Tibial nerve (tissue), 4 donors: Measurements from ENCODE around the gene NT5C3B. TPM values are rescaled to one million over a fixed set of nuclear protein-coding genes. Genes with fewer than 3 reads are reported as not detected.

Source experiments
- DNase-seq, 2 donors: peaks; one replicate each; pipeline ENCODE4 v3.0.0-alpha.2; 2019; ENCODE audit warnings: low spot score in 2 of 2
- H3K27ac ChIP-seq, 4 donors: fragments of 200-600 bp; sonication (generic) in 3 of 4; one replicate each; pipeline ENCODE4 v1.5.1; 2017 to 2019; ENCODE audit warnings: mild to moderate bottlenecking in 1 of 4
- H3K27me3 ChIP-seq, 2 donors: fragments of 200-600 bp; sonication (generic) in 1 of 2; one replicate each; pipeline versions ENCODE4 v1.5.1 to v1.6.0; 2017 to 2019
- H3K36me3 ChIP-seq, 3 donors: fragments of 200-600 bp; sonication (generic); one replicate each; pipeline ENCODE4 v1.5.1; 2018 to 2019
- H3K4me1 ChIP-seq, 4 donors: fragments of 200-600 bp; sonication (generic) in 3 of 4; one replicate each; pipeline ENCODE4 v1.5.1; 2017 to 2019
- H3K4me3 ChIP-seq, 4 donors: fragments of 200-600 bp; sonication (generic) in 3 of 4; one replicate each; pipeline ENCODE4 v1.5.1; 2017 to 2019; ENCODE audit warnings: mild to moderate bottlenecking in 1 of 4, moderate library complexity in 1 of 4
- H3K9me3 ChIP-seq, 4 donors: fragments of 200-600 bp; sonication (generic) in 3 of 4; one replicate each; pipeline ENCODE4 v1.5.1; 2017 to 2019
- EP300 ChIP-seq, 2 donors: sonication (generic); formaldehyde crosslinking; IDR thresholded peaks; one replicate each; pipeline ENCODE4 v1.6.1; 2017; ENCODE audit warnings: antibody characterized with exemption in 2 of 2, mild to moderate bottlenecking in 1 of 2
- POLR2A ChIP-seq, 2 donors: fragments of 450-650 bp; IDR thresholded peaks; one replicate each; pipeline ENCODE4 v1.6.1; 2017; ENCODE audit warnings: antibody characterized with exemption in 2 of 2, mild to moderate bottlenecking in 2 of 2, moderate library complexity in 2 of 2
- WGBS, 2 donors: methylation state at CpG; one replicate each; pipeline ENCODE4 v1.1.5; 2018; 5-methylcytosine and 5-hydroxymethylcytosine counted together
- total RNA-seq, 4 donors: library from RNA; depleted of rRNA; stranded (reverse); fragments of >200 nt; gene quantifications; one replicate each; pipeline ENCODE4 v1.1.0, GENCODE V29; 2016
- TF ChIP-seq, protein P1 (sequence below), 5 experiments: fragments of 200-600 bp in 3 of 5; fragments of 450-650 bp in 2 of 5; sonication (generic) in 3 of 5; IDR thresholded peaks; one replicate each; pipeline ENCODE4 v1.5.1; 2016 to 2019; ENCODE audit warnings: antibody characterized with exemption in 5 of 5, mild to moderate bottlenecking in 3 of 5, moderate library complexity in 2 of 5

NT5C3B gene
- total RNA-seq, 4 donors from 2014 or later, result 31.0 to 77.1 (median 33.0) TPM

DNA sequence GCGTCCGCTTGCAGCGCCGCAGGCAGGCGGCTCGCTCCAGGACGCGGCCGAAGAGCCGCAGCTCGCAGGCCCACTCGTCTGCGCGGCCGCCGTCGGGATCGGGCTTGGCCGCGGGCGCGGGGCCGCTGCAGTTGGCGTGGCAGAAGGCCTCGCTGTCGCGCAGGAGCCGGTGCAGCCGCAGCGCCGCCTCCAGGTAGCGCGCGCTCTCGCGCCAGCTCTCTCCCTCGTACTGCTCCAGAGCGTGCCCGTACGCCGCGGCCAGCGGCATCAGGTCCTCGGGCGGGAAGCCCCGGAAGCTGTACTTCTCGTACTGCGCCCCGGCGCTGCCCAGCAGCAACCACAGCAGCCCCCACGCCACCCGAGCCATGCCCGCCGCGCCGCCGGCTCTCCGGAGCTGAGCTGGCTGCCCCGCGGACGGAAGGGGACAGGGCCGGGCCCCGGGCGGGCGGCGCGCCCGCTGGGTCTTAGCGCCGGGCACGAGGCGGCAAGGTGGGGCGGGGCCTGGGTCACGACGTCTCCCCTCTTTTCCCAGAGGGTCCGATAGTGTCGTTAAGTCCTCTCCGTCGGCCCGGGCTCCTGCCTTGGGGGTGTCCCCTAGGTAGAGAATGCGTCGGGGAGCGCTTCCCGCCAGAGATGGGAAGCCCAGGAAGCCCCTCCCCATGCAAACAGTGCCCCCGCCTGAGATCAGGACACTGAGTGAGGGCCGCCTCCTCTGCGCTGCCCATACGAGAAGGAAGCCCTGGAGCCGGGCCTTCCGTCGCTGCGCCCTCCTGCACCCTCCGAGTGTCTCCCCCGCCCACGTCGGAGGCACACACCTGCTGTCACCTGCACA is 24.3 kb downstream of the NT5C3B start, which contains the start of gene P3H4:
TSS of gene P3H4 (minus strand) at position 401 of the 832 bp plus-strand sequence. CDS start at position 367, 34 bp downstream.
- Histone ChIP-seq H3K4me1 (peaks cover 0 to 45% (median 22%) of the 10 kb centered on the region in 4 donors), H3K27ac (peak within 1 kb of the TSS; percentile 53 to 84 (median 75)), H3K4me3 (peak within 1 kb of the TSS; percentile 74 to 86 (median 84)), H3K36me3 (peaks cover 0 to 12% (median 0%) of the 10 kb centered on the region in 3 donors), H3K9me3 (no peaks in the 10 kb centered on the region), H3K27me3 (no peaks in the 10 kb centered on the region)
- TF ChIP-seq EP300 (IDR thresholded peaks at IDR 0.05), result peak in 1 of 2 donors; percentile 29
- no peak for TF ChIP-seq POLR2A (IDR thresholded peaks at IDR 0.05)
- TF ChIP-seq, protein P1, sequence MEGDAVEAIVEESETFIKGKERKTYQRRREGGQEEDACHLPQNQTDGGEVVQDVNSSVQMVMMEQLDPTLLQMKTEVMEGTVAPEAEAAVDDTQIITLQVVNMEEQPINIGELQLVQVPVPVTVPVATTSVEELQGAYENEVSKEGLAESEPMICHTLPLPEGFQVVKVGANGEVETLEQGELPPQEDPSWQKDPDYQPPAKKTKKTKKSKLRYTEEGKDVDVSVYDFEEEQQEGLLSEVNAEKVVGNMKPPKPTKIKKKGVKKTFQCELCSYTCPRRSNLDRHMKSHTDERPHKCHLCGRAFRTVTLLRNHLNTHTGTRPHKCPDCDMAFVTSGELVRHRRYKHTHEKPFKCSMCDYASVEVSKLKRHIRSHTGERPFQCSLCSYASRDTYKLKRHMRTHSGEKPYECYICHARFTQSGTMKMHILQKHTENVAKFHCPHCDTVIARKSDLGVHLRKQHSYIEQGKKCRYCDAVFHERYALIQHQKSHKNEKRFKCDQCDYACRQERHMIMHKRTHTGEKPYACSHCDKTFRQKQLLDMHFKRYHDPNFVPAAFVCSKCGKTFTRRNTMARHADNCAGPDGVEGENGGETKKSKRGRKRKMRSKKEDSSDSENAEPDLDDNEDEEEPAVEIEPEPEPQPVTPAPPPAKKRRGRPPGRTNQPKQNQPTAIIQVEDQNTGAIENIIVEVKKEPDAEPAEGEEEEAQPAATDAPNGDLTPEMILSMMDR (IDR thresholded peaks at IDR 0.05), result peak; percentile 71 to 94 (median 85)
- WGBS, 2 donors, result 1% methylated on average over 28 to 30 of the region's 96 CpGs
- peak; percentile 58 to 60 for DNase-seq

DNA sequence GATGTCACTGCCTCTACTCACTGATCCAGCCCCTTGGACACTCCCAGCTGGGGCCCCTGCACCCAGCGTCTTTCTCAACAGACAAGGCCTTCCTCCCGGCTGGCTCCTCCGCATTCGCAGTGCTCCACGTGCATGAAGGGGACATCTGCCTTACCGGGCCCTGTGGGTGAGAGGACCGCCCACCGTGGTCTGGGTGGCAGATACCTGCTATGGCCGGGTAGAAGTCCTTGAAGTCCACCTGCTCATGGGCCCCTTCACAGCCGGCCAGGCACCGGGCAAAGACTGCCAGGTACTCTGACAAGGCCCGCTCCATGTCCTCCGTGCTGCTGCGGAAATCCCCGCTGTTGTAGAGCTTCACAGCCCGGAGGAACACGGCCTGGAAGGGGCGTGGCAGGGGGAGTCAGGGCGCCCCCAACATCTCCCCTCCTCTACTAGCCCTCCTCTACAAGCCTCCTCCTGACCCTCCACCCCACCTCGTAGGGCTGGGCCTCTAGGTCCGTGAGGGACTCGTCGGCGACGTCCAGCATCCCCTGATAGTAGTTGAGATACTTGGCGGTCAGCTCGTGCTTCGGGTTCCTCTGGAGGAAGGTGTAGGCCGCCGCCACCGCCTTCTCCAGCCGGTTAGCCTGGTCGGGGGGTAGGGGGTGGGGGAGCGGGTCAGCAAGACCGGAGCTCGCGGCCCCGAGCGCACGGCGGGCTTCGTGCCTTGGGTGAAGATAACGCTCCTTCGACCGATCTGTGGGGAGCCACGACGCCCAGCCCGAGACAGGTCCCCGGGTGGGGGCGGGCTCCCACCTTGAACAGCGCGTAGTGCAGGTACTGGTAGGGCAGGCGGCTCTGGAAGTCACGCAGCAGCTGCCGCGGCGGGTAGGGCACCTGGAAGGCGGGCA is 25.1 kb downstream of the NT5C3B start:
- no peak for DNase-seq
- peaks cover 0 to 45% (median 22%) of the 10 kb centered on the region in 4 donors for H3K4me1 ChIP-seq
- H3K27ac ChIP-seq, result peak overlapping the region; percentile 2 to 84 (median 75)
- peak overlapping the region; percentile 74 to 86 (median 84) for H3K4me3 ChIP-seq
- no peaks in the 10 kb centered on the region for H3K27me3 ChIP-seq
- H3K9me3 ChIP-seq, result no peaks in the 10 kb centered on the region
- WGBS, 2 donors, result 28 to 70% methylated on average over 19 to 48 of the region's 58 CpGs
- no peak for TF ChIP-seq EP300 (IDR thresholded peaks at IDR 0.05)
- no peak for TF ChIP-seq POLR2A (IDR thresholded peaks at IDR 0.05)
- TF ChIP-seq, protein P1 (IDR thresholded peaks at IDR 0.05), result no peak
- peaks cover 0 to 19% (median 0%) of the 10 kb centered on the region in 3 donors for H3K36me3 ChIP-seq

DNA sequence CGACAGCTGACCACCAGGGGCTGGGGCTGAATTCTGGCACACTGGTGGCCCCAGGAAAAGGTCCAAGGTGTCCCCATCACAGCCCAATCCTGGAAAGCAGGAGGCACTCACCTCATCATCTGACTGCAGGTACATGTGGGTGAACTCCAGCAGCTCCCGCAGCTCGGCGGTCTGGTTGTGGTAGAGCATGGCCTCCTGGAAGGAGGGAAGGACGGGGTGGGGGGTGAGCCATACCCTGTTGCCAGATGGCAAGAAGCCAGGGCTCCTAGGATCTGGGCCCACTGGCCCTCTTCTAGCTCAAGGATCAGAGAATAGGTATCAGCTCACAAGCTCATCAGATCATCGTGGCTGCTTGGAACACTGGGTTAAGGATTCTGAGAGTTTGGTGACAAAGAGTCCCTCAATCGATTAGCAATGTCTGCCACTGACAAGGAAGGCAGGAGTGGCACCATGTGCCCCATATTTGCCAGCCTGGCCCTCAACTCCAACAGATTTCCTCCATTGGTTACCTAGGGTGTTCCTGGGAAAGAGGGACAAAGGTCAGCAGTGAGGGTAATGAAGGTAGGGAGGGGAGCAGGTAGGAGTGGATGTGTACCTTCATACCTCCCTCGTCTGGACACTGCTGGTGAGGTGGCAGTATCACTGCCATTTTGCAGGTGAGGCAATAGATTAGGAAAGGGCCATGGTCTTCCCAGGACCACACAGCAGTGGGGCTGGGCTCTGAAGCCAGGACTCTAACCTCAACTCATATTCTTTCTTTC is 29.2 kb downstream of the NT5C3B start:
- Histone ChIP-seq H3K4me3 (no peak overlapping the region), H3K27me3 (no peaks in the 10 kb centered on the region), H3K4me1 (peaks cover 0 to 25% (median 16%) of the 10 kb centered on the region in 4 donors), H3K9me3 (no peaks in the 10 kb centered on the region), H3K36me3 (peaks cover 0 to 42% (median 0%) of the 10 kb centered on the region in 3 donors), H3K27ac (no peak overlapping the region)
- no peak for DNase-seq
- 83 to 84% methylated on average over 8 of the region's 8 CpGs for WGBS, 2 donors
- TF ChIP-seq POLR2A (IDR thresholded peaks at IDR 0.05), result no peak
- TF ChIP-seq EP300 (IDR thresholded peaks at IDR 0.05), result no peak
- TF ChIP-seq, protein P1 (IDR thresholded peaks at IDR 0.05), result no peak

DNA sequence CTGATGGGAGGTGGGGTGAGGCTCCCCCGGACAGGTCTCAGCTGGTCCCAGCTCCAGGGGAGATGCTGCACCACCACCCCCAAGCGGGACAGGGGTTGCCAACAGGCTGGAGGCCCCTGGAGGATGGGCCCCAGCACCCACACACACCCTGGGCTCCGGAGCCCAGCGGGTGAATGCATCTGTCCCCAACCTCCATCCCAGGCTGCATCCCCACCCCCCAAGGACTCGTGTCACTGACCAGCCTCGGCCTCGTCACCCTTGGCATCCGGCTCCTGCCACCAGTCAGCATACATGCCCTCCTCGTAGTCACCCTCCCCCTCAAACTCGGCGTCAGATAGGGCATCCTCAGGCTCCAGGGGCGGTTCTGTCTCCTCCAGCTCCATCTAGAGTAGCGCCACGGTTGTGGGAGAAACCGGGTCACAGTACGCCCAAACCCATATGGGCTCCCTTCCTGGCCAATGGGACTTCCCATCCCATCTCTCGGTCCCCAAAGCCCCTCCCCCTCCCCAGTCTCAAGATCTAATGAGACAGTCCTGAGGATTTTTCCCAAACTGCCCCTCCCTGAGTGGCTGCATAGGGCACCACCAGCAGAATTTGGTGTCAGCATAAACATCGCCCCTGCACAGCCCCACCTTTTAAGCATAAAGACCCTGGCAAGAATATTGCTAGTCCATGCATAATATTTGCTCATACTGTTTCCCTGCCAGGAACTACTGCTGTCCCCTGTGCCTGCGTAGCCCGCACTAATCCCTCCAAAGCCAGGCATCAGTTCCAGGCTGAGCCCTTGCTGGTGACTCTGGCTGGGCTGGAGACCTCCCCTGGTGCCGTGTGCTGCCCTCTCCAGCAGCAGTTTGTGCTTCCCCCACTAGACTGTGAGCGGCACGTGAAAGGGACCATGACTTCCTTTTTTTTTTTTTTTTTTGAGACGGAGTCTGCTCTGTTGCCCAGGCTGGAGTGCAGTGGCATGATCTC is 32.7 kb downstream of the NT5C3B start:
- H3K9me3 ChIP-seq, result no peaks in the 10 kb centered on the region
- no peak for DNase-seq
- TF ChIP-seq EP300 (IDR thresholded peaks at IDR 0.05) (no peak), POLR2A (IDR thresholded peaks at IDR 0.05) (no peak)
- TF ChIP-seq, protein P1 (IDR thresholded peaks at IDR 0.05), result no peak
- H3K4me3 ChIP-seq, result no peak overlapping the region
- H3K36me3 ChIP-seq, result peaks cover 0 to 42% (median 0%) of the 10 kb centered on the region in 3 donors
- H3K27me3 ChIP-seq, result no peaks in the 10 kb centered on the region
- WGBS, 2 donors, result 64 to 69% methylated on average over 17 to 22 of the region's 24 CpGs
- H3K27ac ChIP-seq, result no peak overlapping the region
- H3K4me1 ChIP-seq, result peaks cover 0 to 16% (median 7%) of the 10 kb centered on the region in 4 donors
